GM13976 (cell line): Measurements from ENCODE around the gene TMEM63C.

Experiments used
- DNase-seq: peaks from one replicate; pipeline ENCODE4 v3.0.0; 2012; ENCODE audit warnings: low spot score
- in situ Hi-C: fragments of 300-500 bp; cut with MboI; formaldehyde crosslinking; loops from one replicate; pipeline ENCODE4 v1.12.0; 2022; ENCODE audit warnings: low sequenced_read_pairs, mixed read lengths, inconsistent platforms; ENCODE audit not compliant: unreplicated experiment
- TF ChIP-seq, protein P1 (sequence below): IDR thresholded peaks from 2 replicates; pipeline ENCODE4 v1.5.1; 2012; ENCODE audit warnings: borderline replicate concordance, mild to moderate bottlenecking; ENCODE audit not compliant: insufficient read depth; ENCODE audit errors: extremely low read depth, missing control alignments, control extremely low read depth

The TMEM63C gene

DNA sequence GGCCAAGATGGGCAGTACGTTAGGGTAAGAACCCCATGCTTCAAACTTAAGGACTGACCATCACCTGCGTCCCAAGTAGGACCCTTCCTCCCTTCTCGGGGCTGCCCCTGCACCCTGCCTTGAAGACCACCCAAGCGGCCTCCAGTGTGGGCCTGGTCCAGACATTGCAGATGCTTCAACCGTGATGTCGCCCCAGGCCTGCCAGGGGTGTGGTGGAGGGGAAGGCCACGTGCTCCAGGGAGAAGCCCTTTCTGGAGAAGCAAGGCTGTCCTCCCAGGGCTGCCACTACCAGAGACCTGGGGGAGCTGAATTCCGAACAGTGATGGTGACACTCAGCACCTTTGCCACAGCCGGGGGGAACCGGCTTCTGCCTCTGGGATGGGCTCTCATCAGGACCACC, 76.1 kb downstream of the TMEM63C start:
- TF ChIP-seq, protein P1, sequence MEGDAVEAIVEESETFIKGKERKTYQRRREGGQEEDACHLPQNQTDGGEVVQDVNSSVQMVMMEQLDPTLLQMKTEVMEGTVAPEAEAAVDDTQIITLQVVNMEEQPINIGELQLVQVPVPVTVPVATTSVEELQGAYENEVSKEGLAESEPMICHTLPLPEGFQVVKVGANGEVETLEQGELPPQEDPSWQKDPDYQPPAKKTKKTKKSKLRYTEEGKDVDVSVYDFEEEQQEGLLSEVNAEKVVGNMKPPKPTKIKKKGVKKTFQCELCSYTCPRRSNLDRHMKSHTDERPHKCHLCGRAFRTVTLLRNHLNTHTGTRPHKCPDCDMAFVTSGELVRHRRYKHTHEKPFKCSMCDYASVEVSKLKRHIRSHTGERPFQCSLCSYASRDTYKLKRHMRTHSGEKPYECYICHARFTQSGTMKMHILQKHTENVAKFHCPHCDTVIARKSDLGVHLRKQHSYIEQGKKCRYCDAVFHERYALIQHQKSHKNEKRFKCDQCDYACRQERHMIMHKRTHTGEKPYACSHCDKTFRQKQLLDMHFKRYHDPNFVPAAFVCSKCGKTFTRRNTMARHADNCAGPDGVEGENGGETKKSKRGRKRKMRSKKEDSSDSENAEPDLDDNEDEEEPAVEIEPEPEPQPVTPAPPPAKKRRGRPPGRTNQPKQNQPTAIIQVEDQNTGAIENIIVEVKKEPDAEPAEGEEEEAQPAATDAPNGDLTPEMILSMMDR, result no peak
- in situ Hi-C loops, result no loop called here
- DNase-seq, result no peak

DNA sequence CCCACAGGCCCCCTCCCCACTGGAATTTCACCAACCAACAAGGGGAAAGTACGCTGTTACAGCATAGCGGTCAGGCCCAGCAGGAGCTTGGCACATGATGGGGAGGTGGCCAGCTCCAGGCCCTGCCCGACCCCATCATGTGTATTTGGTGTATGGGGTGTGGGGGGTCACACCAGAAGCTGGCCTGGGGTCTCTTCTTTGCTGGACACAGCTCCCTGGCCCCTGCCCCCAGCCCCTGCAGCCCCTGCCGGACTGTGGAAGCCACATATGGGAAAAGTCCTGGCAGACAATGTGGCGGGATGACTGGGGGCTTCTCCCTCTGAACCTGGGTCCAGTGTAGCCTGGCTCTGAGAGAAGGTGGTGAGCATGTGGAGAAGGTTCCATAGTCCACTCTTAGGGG, 77.0 kb downstream of the TMEM63C start:
- in situ Hi-C loops, result no loop called here
- TF ChIP-seq, protein P1, result no peak
- no peak for DNase-seq

DNA sequence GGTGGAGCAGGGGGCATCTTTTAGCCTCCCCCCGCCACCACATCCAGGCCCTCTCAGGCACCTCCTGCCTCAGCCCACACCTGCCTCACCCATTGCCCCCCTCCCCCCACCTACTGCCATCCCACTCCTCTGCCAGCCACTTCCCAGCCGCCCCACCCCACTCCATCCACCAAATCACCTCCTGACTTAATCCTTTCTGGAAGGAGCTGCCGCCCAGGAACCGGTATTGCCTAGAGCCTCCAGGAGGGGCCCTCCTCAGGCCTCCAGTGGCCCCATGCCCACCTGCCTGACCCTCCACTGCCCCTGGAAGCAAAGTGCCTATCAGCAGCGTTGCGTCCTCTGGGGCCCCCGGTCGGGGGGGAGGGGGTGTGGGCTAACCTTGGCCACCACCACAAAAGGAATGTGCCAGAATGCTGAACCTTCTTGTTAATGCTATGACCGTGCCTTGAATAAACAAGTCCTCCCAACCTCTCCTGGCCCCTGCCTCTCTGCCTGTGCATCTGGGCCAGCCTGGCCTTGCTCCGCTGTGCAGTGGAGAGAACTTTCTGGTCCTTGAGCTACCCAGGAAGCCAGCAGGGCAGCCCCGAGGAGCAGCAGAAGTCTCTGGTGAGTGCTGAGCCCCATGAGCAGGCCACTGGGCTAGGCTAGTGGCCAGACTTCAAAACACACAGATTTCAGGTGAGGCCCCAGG, 77.6 kb downstream of the TMEM63C start:
- DNase-seq, result no peak
- TF ChIP-seq, protein P1, result no peak
- in situ Hi-C loops, result no loop called here

DNA sequence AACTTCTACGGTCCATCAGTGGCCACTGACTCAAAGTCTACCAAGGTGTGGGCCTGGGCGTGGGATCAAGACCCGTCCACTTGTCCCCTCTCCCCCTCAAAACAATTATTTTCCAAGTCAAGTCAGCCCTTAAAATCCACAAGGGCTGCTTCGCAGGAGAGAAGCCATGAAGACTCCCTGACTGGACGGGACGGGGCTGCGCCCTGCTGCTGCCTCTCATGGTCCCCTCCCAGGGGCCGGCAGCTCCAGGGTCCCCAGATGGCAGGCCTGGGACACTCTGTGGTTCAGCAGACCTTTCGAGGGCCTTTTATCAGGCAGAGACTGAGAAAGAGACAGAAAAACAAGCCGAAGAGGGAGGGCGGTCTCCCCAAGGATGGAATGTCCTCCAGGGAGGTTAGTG, 78.6 kb downstream of the TMEM63C start:
- in situ Hi-C loops, result no loop called here
- TF ChIP-seq, protein P1, result no peak
- no peak for DNase-seq

DNA sequence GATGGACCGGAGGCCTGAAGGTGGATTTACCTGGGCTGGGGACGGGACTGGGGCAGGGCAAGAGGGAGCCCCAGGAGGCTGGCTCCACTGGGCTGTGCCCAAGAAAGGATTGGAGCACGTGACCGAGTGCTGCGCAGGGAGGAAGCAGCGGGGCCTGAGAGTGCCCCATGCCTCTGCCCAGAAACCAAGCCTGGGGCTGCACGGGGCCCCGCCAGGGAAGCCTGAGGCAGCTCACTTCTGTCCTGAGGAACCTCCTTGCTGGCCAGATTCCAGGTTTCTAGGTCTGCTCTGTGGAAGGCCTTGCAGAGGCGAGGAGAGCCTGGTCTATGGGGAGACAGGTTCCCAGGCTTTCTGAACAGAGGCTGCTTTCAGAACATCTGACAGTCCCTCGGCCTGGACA, 79.0 kb downstream of the TMEM63C start:
- in situ Hi-C loops, result no loop called here
- TF ChIP-seq, protein P1, result no peak
- no peak for DNase-seq

DNA sequence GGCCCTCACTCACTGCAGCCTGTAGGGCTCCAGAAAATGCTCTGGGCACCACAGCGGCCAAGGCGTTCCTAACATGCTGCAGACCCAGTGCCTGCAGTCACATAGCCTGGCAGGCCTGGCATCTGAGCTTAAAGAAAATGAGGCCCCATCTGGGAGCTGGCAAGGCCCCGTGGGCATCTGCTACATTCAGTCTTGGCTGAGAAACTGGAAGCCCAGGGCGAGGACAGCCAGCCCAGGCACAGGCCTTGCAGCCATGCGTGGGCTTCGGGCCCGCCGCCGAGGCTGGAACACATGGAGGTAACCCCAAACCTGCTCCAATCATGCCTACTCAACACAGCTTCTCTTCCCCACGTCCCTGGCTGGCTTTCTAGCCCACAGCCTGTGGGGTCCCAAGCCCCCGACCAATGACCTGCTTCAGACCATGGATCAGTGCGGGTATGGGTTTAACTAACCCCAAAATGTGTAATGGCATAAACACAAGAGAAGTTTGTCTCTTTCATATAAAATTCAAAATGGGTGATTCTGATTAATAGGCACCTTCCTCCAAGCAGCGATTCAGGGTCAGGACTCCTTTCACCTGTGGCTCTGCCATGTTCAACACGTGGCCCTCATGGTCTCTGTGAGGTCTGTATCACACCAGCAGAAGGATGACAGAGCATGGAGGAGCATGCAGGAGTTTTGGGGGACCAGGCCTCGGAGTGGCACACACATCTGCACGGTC, 83.0 kb downstream of the TMEM63C start:
- in situ Hi-C loops, result no loop called here
- no peak for DNase-seq
- TF ChIP-seq, protein P1, result no peak
